Measurements from ENCODE around the gene NGRN.

Gene NGRN

GRCh38 chr15:90318591-90318990 lies 53.1 kb downstream of the NGRN start:
- no peak for DNase-seq (ENCODE audit: low spot score)

- DNase-seq (ENCODE audit: low spot score), result peak; percentile 87
Observed at GRCh38 chr15:90320062-90320884, 54.8 kb downstream of the NGRN start.

- no peak for DNase-seq (ENCODE audit: low spot score)
Observed at GRCh38 chr15:90320885-90321278, 55.4 kb downstream of the NGRN start.

Small RNAs within 50 kb of the gene (small RNA-seq; reads per million reads assigned to genes)
- gene AC091167.3, result 0 reads per million in 2 experiments
- gene RN7SL736P, result 0 reads per million in 2 experiments

All from SK-N-DZ (cell line).